ENCODE results near the gene OR10A3. TPM values are rescaled to one million over a fixed set of nuclear protein-coding genes. Genes with fewer than 3 reads are reported as not detected.

The OR10A3 gene
- total and polyA plus RNA-seq, 2 experiments from 2014 or later = 0.14 to 0.52 TPM

- Mint-ChIP-seq H3K9me3 (no peaks in the 10 kb centered on the region), H3K27me3 (ENCODE audit: insufficient read depth, low read depth, poor library complexity) (no peaks in the 10 kb centered on the region), H3K4me3 (no peak overlapping the region), H3K4me1 (no peaks in the 10 kb centered on the region), H3K36me3 (ENCODE audit: low read depth) (no peaks in the 10 kb centered on the region), H3K27ac (no peak overlapping the region)
- Histone ChIP-seq H3K4me3 (no peak overlapping the region), H3K9me2 (ENCODE audit: insufficient read depth) (peaks cover 4% of the 10 kb centered on the region; the same call in 1 of the 2 replicates), H3F3A (replicated peaks; ENCODE audit: low read depth) (no peaks in the 10 kb centered on the region), H3K4me2 (no peak overlapping the region), H3K27me3 (ENCODE audit: insufficient read depth) (no peaks in the 10 kb centered on the region), H3K27ac (ENCODE audit: low read depth) (no peak overlapping the region), H4K20me1 (replicated peaks; ENCODE audit: insufficient read depth) (no peaks in the 10 kb centered on the region), H3K4me1 (ENCODE audit: insufficient read depth) (no peaks in the 10 kb centered on the region), H3K36me3 (ENCODE audit: insufficient read depth) (no peaks in the 10 kb centered on the region), H3K79me2 (replicated peaks; ENCODE audit: insufficient read depth) (no peaks in the 10 kb centered on the region), H2AFZ (no peak overlapping the region)
- no peak for TF ChIP-seq ZNF462 (CRISPR knock-in tag; IDR thresholded peaks at IDR 0.05)
- no peak for TF ChIP-seq JUNB (IDR thresholded peaks at IDR 0.05; ENCODE audit: unreplicated experiment)
- no peak for TF ChIP-seq ZNF331 (CRISPR knock-in tag; IDR thresholded peaks at IDR 0.05; ENCODE audit: low read depth)
- TF ChIP-seq EZH2phosphoT487 (IDR thresholded peaks at IDR 0.05; ENCODE audit: unreplicated experiment) = no peak
- no peak for TF ChIP-seq CTCF (conservative IDR thresholded peaks at IDR 0.05; ENCODE audit: low read depth in 2 of 2)
- no peak for TF ChIP-seq POLR2AphosphoS5 (IDR thresholded peaks at IDR 0.05; ENCODE audit: low read depth)
- TF ChIP-seq ZNF114 (CRISPR knock-in tag; IDR thresholded peaks at IDR 0.05) = no peak
- no peak for TF ChIP-seq REST (IDR thresholded peaks at IDR 0.05; ENCODE audit: unreplicated experiment)
- no peak for TF ChIP-seq STAT1 (IDR thresholded peaks at IDR 0.05; ENCODE audit: unreplicated experiment)
- TF ChIP-seq CREB1 (CRISPR knock-in tag; IDR thresholded peaks at IDR 0.05; ENCODE audit: low read depth) = no peak
- TF ChIP-seq NANOG (IDR thresholded peaks at IDR 0.05; ENCODE audit: borderline replicate concordance) = no peak
- no peak for TF ChIP-seq EZH2 (IDR thresholded peaks at IDR 0.05; ENCODE audit: low read depth, unreplicated experiment)
- no peak for TF ChIP-seq ETS1 (IDR thresholded peaks at IDR 0.05)
- DNase-seq (ENCODE audit: low spot score) (no peak), ATAC-seq (no peak)
Observed at GRCh38 chr11:7936615-7937014, 4.9 kb downstream of the OR10A3 start.
